DOHH2 (cell line): ENCODE results near the gene KCTD11.
A peak's percentile ranks its signal among the peaks of the same experiment; 100 is the strongest.

Experiments used
- H3F3A ChIP-seq: fragments of 200-600 bp; sonication (generic), shearing (Covaris generic); 2 replicates; pipeline ENCODE4 v1.6.0; 2016; ENCODE audit warnings: antibody characterized with exemption, mild to moderate bottlenecking; ENCODE audit not compliant: control insufficient read depth, insufficient read depth
- H3K27ac ChIP-seq: fragments of 200-600 bp; sonication (generic); 2 replicates; pipeline ENCODE4 v1.5.1; 2014; ENCODE audit warnings: low read depth, mild to moderate bottlenecking, low read length, moderate library complexity
- H3K27me3 ChIP-seq: fragments of 200-600 bp; sonication (generic); 2 replicates; pipeline ENCODE4 v1.6.1; 2014; ENCODE audit warnings: mild to moderate bottlenecking, low read length, mixed read lengths; ENCODE audit not compliant: control insufficient read depth
- H3K36me3 ChIP-seq: fragments of 200-600 bp; sonication (generic); 2 replicates; pipeline ENCODE4 v1.6.1; 2014; ENCODE audit warnings: mild to moderate bottlenecking, low read length, moderate library complexity, mixed read lengths; ENCODE audit not compliant: control insufficient read depth
- H3K4me1 ChIP-seq: fragments of 200-600 bp; sonication (generic); 2 replicates; pipeline ENCODE4 v1.6.1; 2014; ENCODE audit warnings: mild to moderate bottlenecking, low read length, mixed read lengths; ENCODE audit not compliant: control insufficient read depth
- H3K4me2 ChIP-seq: fragments of 200-600 bp; sonication (generic); 2 replicates; pipeline ENCODE4 v1.6.0; 2014; ENCODE audit warnings: mild to moderate bottlenecking, low read length, moderate library complexity
- H3K4me3 ChIP-seq: fragments of 200-600 bp; sonication (generic); 2 replicates; pipeline ENCODE4 v1.5.1; 2014; ENCODE audit warnings: mild to moderate bottlenecking, low read length, mixed read lengths
- H3K79me2 ChIP-seq: fragments of 200-600 bp; sonication (generic); 2 replicates; pipeline ENCODE4 v1.6.1; 2014; ENCODE audit warnings: mild to moderate bottlenecking, low read length, mixed read lengths; ENCODE audit not compliant: control insufficient read depth
- H3K9me2 ChIP-seq: fragments of 200-600 bp; sonication (generic); replicated peaks from 2 replicates; pipeline ENCODE4 v1.6.1; 2014; ENCODE audit warnings: mild to moderate bottlenecking, low read length, mixed read lengths; ENCODE audit not compliant: control insufficient read depth
- H3K9me3 ChIP-seq: fragments of 200-600 bp; sonication (generic); 2 replicates; pipeline ENCODE4 v1.6.1; 2014; ENCODE audit warnings: antibody characterized with exemption, low read length, mixed read lengths; ENCODE audit not compliant: control insufficient read depth, insufficient read depth
- H4K20me1 ChIP-seq: fragments of 200-600 bp; sonication (generic); 2 replicates; pipeline ENCODE4 v1.6.0; 2014; ENCODE audit warnings: low read depth, mild to moderate bottlenecking, antibody characterized with exemption, low read length, moderate library complexity; ENCODE audit not compliant: control insufficient read depth, insufficient read depth
- EZH2phosphoT487 ChIP-seq: fragments of 200-600 bp; sonication (generic); IDR thresholded peaks from 2 replicates; pipeline ENCODE4 v1.6.1; 2017; ENCODE audit warnings: borderline replicate concordance, mild to moderate bottlenecking, antibody characterized with exemption, low read length, moderate library complexity, mixed read lengths
- TF ChIP-seq, protein P1 (sequence below): fragments of 200-600 bp; sonication (generic); IDR thresholded peaks from one replicate; pipeline ENCODE4 v1.5.1; 2014; ENCODE audit warnings: antibody characterized with exemption, mild to moderate bottlenecking, low read depth, low read length; ENCODE audit not compliant: poor library complexity, severe bottlenecking

KCTD11 gene

GRCh38 chr17:7391307-7391706, 39.3 kb downstream of the KCTD11 start:
- TF ChIP-seq, protein P1, sequence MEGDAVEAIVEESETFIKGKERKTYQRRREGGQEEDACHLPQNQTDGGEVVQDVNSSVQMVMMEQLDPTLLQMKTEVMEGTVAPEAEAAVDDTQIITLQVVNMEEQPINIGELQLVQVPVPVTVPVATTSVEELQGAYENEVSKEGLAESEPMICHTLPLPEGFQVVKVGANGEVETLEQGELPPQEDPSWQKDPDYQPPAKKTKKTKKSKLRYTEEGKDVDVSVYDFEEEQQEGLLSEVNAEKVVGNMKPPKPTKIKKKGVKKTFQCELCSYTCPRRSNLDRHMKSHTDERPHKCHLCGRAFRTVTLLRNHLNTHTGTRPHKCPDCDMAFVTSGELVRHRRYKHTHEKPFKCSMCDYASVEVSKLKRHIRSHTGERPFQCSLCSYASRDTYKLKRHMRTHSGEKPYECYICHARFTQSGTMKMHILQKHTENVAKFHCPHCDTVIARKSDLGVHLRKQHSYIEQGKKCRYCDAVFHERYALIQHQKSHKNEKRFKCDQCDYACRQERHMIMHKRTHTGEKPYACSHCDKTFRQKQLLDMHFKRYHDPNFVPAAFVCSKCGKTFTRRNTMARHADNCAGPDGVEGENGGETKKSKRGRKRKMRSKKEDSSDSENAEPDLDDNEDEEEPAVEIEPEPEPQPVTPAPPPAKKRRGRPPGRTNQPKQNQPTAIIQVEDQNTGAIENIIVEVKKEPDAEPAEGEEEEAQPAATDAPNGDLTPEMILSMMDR = no peak
- Histone ChIP-seq H3K27ac (no peak overlapping the region), H3K27me3 (no peaks in the 10 kb centered on the region), H3K79me2 (peaks cover 6% of the 10 kb centered on the region; the same call in 1 of the 2 replicates), H3F3A (peaks cover 4% of the 10 kb centered on the region; the same call in 1 of the 2 replicates), H3K4me2 (no peak overlapping the region), H3K9me3 (no peaks in the 10 kb centered on the region), H3K36me3 (no peaks in the 10 kb centered on the region), H3K4me1 (peaks cover 14% of the 10 kb centered on the region), H3K4me3 (no peak overlapping the region), H3K9me2 (no peaks in the 10 kb centered on the region), H4K20me1 (no peaks in the 10 kb centered on the region)

DNA sequence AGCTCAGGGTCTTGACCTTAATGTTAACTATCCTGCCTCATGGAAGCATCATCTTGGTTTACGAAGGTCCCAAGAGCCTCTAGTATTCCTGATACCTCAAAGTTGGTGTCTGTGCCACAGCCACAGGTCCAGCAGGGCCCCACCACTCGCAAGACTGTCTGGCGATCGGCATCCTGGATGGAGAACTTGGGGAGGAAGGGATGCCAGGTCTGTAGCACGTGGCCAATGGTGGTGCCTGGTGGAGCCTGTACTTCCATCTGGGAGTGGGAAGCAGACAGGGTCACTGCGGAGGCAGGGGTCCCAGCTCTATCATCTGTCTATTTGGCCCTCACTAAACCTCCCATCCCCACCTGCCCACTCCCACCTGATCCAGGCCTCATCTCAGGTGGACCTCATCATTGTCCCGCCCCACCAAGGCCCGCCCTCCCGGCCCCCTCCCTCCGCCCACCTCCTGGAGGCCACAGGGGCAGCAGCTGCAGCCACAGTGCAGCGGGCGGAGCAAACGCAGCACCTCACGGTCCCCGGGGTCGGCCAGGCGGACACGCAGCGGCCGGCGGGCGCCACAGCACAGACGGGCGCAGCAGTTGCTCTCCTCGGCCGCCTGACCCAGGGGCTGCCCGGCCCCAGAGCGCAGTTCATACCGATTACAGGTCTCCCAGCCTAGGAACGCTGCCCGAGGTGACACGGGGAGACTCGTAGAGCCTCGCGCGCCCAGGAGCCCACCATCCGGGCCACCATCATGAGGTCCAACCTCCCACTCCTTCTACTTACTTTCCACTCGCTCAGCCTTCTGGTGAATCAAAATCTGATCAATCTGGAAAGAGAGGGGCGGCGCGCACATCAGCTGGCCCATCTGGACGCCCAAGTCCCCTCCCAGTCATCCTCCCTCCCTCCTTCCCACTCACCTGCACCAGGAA, 41.0 kb downstream of the KCTD11 start:
- H3K4me3 ChIP-seq = peak overlapping the region; percentile 83
- H3K4me2 ChIP-seq = peak overlapping the region; percentile 90

DNA sequence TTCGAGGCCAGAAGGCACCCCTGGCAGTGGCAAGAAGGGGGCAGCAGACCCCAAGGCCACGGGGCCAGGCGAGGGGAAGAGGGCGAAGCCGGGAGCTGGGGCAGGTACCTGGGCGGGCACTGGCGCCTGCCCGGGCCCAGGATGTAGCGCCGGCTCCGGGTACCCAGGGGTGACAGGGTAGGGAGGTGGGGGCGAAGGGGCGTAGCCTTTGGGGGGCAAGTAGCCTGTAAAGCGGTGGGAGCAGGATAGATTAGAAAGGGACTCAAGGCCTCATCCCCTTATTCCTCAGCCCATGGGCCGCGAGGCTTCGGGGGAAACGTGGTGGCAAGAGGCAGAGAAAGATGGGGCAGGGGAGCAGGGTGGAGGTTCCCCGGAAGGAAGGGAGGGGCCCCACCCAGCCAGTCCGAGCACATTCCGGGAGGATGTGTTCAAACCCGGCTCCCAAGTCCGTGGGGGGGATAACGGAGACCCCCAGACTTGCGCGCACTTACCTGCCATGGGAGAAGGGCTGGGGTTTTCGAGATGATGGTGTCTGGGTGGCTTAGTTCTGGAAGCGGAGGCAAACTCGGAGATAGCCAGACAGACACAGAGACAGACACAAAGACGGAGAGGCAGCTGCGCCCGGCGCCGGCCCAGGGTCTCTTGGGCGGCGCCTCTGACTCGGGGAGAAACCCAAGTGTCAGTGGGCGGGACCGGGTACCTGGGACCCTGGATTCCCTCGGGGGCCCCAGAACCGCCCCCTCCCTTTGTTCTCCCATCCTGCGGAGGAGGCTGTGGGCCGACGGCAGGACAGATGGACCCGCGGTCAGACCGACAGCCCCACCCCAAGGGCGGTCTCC, 41.9 kb downstream of the KCTD11 start:
- Histone ChIP-seq H4K20me1 (no peaks in the 10 kb centered on the region), H3K27me3 (no peaks in the 10 kb centered on the region), H3K36me3 (no peaks in the 10 kb centered on the region), H3K79me2 (peaks cover 6% of the 10 kb centered on the region; the same call in 1 of the 2 replicates), H3K9me3 (no peaks in the 10 kb centered on the region), H3F3A (peaks cover 4% of the 10 kb centered on the region; the same call in 1 of the 2 replicates), H3K4me3 (peak overlapping the region; percentile 83), H3K9me2 (no peaks in the 10 kb centered on the region), H3K4me2 (peak overlapping the region; percentile 90), H3K4me1 (peaks cover 14% of the 10 kb centered on the region), H3K27ac (no peak overlapping the region)
- no peak for TF ChIP-seq EZH2phosphoT487
- TF ChIP-seq, protein P1 = no peak

More for the DNA sequence above, 41.0 kb downstream of the KCTD11 start:
- H3K9me3 ChIP-seq = no peaks in the 10 kb centered on the region
- H3K27ac ChIP-seq = no peak overlapping the region
- peaks cover 14% of the 10 kb centered on the region for H3K4me1 ChIP-seq
- no peaks in the 10 kb centered on the region for H3K9me2 ChIP-seq
- H3F3A ChIP-seq = peaks cover 4% of the 10 kb centered on the region; the same call in 1 of the 2 replicates
- no peaks in the 10 kb centered on the region for H4K20me1 ChIP-seq
- no peaks in the 10 kb centered on the region for H3K27me3 ChIP-seq
- peaks cover 6% of the 10 kb centered on the region; the same call in 1 of the 2 replicates for H3K79me2 ChIP-seq
- TF ChIP-seq, protein P1 = no peak
- no peak for TF ChIP-seq EZH2phosphoT487
- no peaks in the 10 kb centered on the region for H3K36me3 ChIP-seq
